ENCODE measurements around the gene OR8D1.

Gene OR8D1

GRCh38 chr11:124278261-124278660 lies 35.5 kb downstream of the OR8D1 start:
- TF ChIP-seq EZH2 (IDR thresholded peaks at IDR 0.05; ENCODE audit: borderline replicate concordance, low read depth, low read length, severe bottlenecking) (no peak), CTCF (IDR thresholded peaks at IDR 0.05; ENCODE audit: borderline replicate concordance, extremely low read depth, low read length, poor library complexity, severe bottlenecking) (no peak)
- H3K4me3 ChIP-seq (ENCODE audit: low read depth in 1 of 2, low read length in 2 of 2) = no peak overlapping the region
- no peaks in the 10 kb centered on the region for H3K36me3 ChIP-seq (ENCODE audit: insufficient read depth, low read length)
- no peak overlapping the region for H3K27ac ChIP-seq (ENCODE audit: low read length)
- no peaks in the 10 kb centered on the region for H3K79me2 ChIP-seq (ENCODE audit: insufficient read depth, low read length)
- H3K27me3 ChIP-seq (ENCODE audit: insufficient read depth, low read length, poor library complexity) = no peaks in the 10 kb centered on the region
- H2AFZ ChIP-seq (ENCODE audit: low read depth, low read length) = no peak overlapping the region
- no peaks in the 10 kb centered on the region for H3K4me1 ChIP-seq (ENCODE audit: insufficient read depth, low read length)
- DNase-seq = no peak
- no peaks in the 10 kb centered on the region for H3K9me3 ChIP-seq (ENCODE audit: insufficient read depth, low read length, severe bottlenecking)
- ATAC-seq (ENCODE audit: insufficient read depth, low read depth) = no peak
- no peak overlapping the region for H3K4me2 ChIP-seq (ENCODE audit: insufficient read depth, low read length)
- H3K9ac ChIP-seq (ENCODE audit: low read depth, low read length) = no peak overlapping the region
- no peaks in the 10 kb centered on the region for H4K20me1 ChIP-seq (ENCODE audit: insufficient read depth, low read length)

GRCh38 chr11:124277804-124278203 lies 35.9 kb downstream of the OR8D1 start:
- no peaks in the 10 kb centered on the region for H3K36me3 ChIP-seq (ENCODE audit: insufficient read depth, low read length)
- H3K9ac ChIP-seq (ENCODE audit: low read depth, low read length) = no peak overlapping the region
- no peak overlapping the region for H3K4me3 ChIP-seq (ENCODE audit: low read depth in 1 of 2, low read length in 2 of 2)
- H3K9me3 ChIP-seq (ENCODE audit: insufficient read depth, low read length, severe bottlenecking) = no peaks in the 10 kb centered on the region
- no peaks in the 10 kb centered on the region for H3K27me3 ChIP-seq (ENCODE audit: insufficient read depth, low read length, poor library complexity)
- no peaks in the 10 kb centered on the region for H3K79me2 ChIP-seq (ENCODE audit: insufficient read depth, low read length)
- H3K27ac ChIP-seq (ENCODE audit: low read length) = no peak overlapping the region
- no peak for ATAC-seq (ENCODE audit: insufficient read depth, low read depth)
- no peak overlapping the region for H3K4me2 ChIP-seq (ENCODE audit: insufficient read depth, low read length)
- no peaks in the 10 kb centered on the region for H3K4me1 ChIP-seq (ENCODE audit: insufficient read depth, low read length)
- H4K20me1 ChIP-seq (ENCODE audit: insufficient read depth, low read length) = no peaks in the 10 kb centered on the region
- H2AFZ ChIP-seq (ENCODE audit: low read depth, low read length) = no peak overlapping the region
- no peak for DNase-seq
- TF ChIP-seq CTCF (IDR thresholded peaks at IDR 0.05; ENCODE audit: borderline replicate concordance, extremely low read depth, low read length, poor library complexity, severe bottlenecking) = no peak
- no peak for TF ChIP-seq EZH2 (IDR thresholded peaks at IDR 0.05; ENCODE audit: borderline replicate concordance, low read depth, low read length, severe bottlenecking)

GRCh38 chr11:124277207-124277606 lies 36.5 kb downstream of the OR8D1 start:
- Histone ChIP-seq H3K4me2 (ENCODE audit: insufficient read depth, low read length) (no peak overlapping the region), H3K79me2 (ENCODE audit: insufficient read depth, low read length) (no peaks in the 10 kb centered on the region), H3K27me3 (ENCODE audit: insufficient read depth, low read length, poor library complexity) (no peaks in the 10 kb centered on the region), H3K36me3 (ENCODE audit: insufficient read depth, low read length) (no peaks in the 10 kb centered on the region), H3K27ac (ENCODE audit: low read length) (no peak overlapping the region), H3K9ac (ENCODE audit: low read depth, low read length) (no peak overlapping the region), H3K4me3 (ENCODE audit: low read depth in 1 of 2, low read length in 2 of 2) (no peak overlapping the region), H2AFZ (ENCODE audit: low read depth, low read length) (no peak overlapping the region), H3K9me3 (ENCODE audit: insufficient read depth, low read length, severe bottlenecking) (no peaks in the 10 kb centered on the region), H3K4me1 (ENCODE audit: insufficient read depth, low read length) (no peaks in the 10 kb centered on the region), H4K20me1 (ENCODE audit: insufficient read depth, low read length) (no peaks in the 10 kb centered on the region)
- no peak for TF ChIP-seq CTCF (IDR thresholded peaks at IDR 0.05; ENCODE audit: borderline replicate concordance, extremely low read depth, low read length, poor library complexity, severe bottlenecking)
- no peak for TF ChIP-seq EZH2 (IDR thresholded peaks at IDR 0.05; ENCODE audit: borderline replicate concordance, low read depth, low read length, severe bottlenecking)
- DNase-seq (no peak), ATAC-seq (ENCODE audit: insufficient read depth, low read depth) (no peak)

GRCh38 chr11:124276081-124276480 lies 37.7 kb downstream of the OR8D1 start:
- no peaks in the 10 kb centered on the region for H3K4me1 ChIP-seq (ENCODE audit: insufficient read depth, low read length)
- ATAC-seq (ENCODE audit: insufficient read depth, low read depth) (no peak), DNase-seq (no peak)
- no peak overlapping the region for H3K4me2 ChIP-seq (ENCODE audit: insufficient read depth, low read length)
- H3K4me3 ChIP-seq (ENCODE audit: low read depth in 1 of 2, low read length in 2 of 2) = no peak overlapping the region
- H3K27ac ChIP-seq (ENCODE audit: low read length) = no peak overlapping the region
- no peaks in the 10 kb centered on the region for H4K20me1 ChIP-seq (ENCODE audit: insufficient read depth, low read length)
- no peaks in the 10 kb centered on the region for H3K27me3 ChIP-seq (ENCODE audit: insufficient read depth, low read length, poor library complexity)
- H3K79me2 ChIP-seq (ENCODE audit: insufficient read depth, low read length) = no peaks in the 10 kb centered on the region
- no peak for TF ChIP-seq EZH2 (IDR thresholded peaks at IDR 0.05; ENCODE audit: borderline replicate concordance, low read depth, low read length, severe bottlenecking)
- TF ChIP-seq CTCF (IDR thresholded peaks at IDR 0.05; ENCODE audit: borderline replicate concordance, extremely low read depth, low read length, poor library complexity, severe bottlenecking) = no peak
- H2AFZ ChIP-seq (ENCODE audit: low read depth, low read length) = no peak overlapping the region
- H3K9me3 ChIP-seq (ENCODE audit: insufficient read depth, low read length, severe bottlenecking) = no peaks in the 10 kb centered on the region
- H3K9ac ChIP-seq (ENCODE audit: low read depth, low read length) = no peak overlapping the region
- no peaks in the 10 kb centered on the region for H3K36me3 ChIP-seq (ENCODE audit: insufficient read depth, low read length)
